Nephron progenitor cell (in vitro differentiated cells): ENCODE measurements around the gene IFI35.
A peak's percentile ranks its signal among the peaks of the same experiment; 100 is the strongest.
"Not testable (repeated sequence)": the region's sequence is repeated elsewhere in the genome, so short reads cannot be mapped to it uniquely, and the experiment has no call there.

Source experiments
- DNase-seq: peaks from one replicate; pipeline ENCODE4 v3.0.0; 2021
- H3K27ac Mint-ChIP-seq: 2 replicates; pipeline ENCODE4 v1.8.0; 2021; ENCODE audit warnings: mild to moderate bottlenecking, moderate library complexity, mixed read lengths
- H3K27me3 Mint-ChIP-seq: 2 replicates; pipeline ENCODE4 v1.8.0; 2021; ENCODE audit warnings: mild to moderate bottlenecking, low read depth, mixed read lengths; ENCODE audit not compliant: poor library complexity
- H3K36me3 Mint-ChIP-seq: 2 replicates; pipeline ENCODE4 v1.8.0; 2021; ENCODE audit warnings: low read depth, mixed read lengths
- H3K4me1 Mint-ChIP-seq: 2 replicates; pipeline ENCODE4 v1.8.0; 2021; ENCODE audit warnings: mixed read lengths
- H3K4me3 Mint-ChIP-seq: 2 replicates; pipeline ENCODE4 v1.8.0; 2021; ENCODE audit warnings: mild to moderate bottlenecking, moderate library complexity, mixed read lengths
- H3K9me3 Mint-ChIP-seq: 2 replicates; pipeline ENCODE4 v1.8.0; 2021; ENCODE audit warnings: mild to moderate bottlenecking, moderate library complexity, mixed read lengths
- TF ChIP-seq, protein P1 (sequence below): fragments of 200-600 bp; sonication (generic); IDR thresholded peaks from 2 replicates; pipeline ENCODE4 v1.5.0; 2021; ENCODE audit warnings: antibody characterized with exemption

The IFI35 gene

DNA sequence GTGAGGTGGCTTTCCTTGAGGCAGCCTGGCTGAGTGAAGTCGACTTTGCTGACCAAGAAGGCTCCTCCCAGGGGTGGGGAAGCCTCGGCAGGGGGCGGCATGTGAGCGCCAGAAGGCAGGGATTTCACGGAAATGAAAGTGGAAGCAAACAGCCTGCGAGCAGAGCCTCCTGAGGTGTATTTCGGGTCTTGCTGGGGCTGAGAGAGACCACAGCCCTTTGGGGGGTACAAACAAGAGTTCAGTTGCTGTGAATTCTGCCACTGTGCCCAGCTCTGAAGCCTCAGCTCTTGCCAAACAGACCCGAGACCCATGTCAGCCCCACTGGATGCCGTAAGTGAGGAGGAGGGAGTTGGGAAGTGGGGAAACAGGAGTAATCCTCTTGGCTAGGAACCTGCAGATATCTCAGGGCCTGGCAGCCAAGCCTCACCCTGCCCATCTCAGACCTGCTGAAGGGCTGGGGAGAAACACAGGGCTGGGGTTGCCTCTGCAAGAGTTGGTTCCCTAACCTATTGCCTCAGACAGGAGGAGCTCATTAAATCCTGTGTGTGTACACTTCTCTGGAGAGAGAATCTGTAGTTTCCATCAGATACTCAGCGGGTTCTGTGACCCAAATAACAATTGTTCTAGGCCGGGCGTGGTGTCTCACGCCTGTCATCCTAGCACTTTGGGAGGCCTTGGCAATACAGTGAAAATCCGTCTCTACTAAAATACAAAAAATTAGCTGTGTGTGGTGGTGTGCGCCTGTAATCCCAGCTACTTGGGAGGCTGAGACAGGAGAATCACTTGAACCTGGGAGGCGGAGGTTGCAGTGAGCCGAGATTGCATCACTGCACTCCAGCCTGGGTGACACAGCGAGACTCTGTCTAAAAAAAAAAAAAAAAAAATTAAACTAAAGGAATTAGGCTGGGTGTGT, at the start of gene IFI35:
Gene IFI35, plus strand, starts transcription at position 146 of the 913 bp plus-strand sequence. Its CDS starts 164 bp downstream, at position 310.
- Mint-ChIP-seq H3K27ac (peak within 1 kb of the TSS; percentile 86), H3K9me3 (no peaks in the 10 kb centered on the region), H3K4me1 (peaks cover 9% of the 10 kb centered on the region), H3K4me3 (peak within 1 kb of the TSS; percentile 76), H3K27me3 (no peaks in the 10 kb centered on the region), H3K36me3 (peaks cover 24% of the 10 kb centered on the region)
- DNase-seq = peak; percentile 58
- TF ChIP-seq, protein P1, sequence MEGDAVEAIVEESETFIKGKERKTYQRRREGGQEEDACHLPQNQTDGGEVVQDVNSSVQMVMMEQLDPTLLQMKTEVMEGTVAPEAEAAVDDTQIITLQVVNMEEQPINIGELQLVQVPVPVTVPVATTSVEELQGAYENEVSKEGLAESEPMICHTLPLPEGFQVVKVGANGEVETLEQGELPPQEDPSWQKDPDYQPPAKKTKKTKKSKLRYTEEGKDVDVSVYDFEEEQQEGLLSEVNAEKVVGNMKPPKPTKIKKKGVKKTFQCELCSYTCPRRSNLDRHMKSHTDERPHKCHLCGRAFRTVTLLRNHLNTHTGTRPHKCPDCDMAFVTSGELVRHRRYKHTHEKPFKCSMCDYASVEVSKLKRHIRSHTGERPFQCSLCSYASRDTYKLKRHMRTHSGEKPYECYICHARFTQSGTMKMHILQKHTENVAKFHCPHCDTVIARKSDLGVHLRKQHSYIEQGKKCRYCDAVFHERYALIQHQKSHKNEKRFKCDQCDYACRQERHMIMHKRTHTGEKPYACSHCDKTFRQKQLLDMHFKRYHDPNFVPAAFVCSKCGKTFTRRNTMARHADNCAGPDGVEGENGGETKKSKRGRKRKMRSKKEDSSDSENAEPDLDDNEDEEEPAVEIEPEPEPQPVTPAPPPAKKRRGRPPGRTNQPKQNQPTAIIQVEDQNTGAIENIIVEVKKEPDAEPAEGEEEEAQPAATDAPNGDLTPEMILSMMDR = no peak

DNA sequence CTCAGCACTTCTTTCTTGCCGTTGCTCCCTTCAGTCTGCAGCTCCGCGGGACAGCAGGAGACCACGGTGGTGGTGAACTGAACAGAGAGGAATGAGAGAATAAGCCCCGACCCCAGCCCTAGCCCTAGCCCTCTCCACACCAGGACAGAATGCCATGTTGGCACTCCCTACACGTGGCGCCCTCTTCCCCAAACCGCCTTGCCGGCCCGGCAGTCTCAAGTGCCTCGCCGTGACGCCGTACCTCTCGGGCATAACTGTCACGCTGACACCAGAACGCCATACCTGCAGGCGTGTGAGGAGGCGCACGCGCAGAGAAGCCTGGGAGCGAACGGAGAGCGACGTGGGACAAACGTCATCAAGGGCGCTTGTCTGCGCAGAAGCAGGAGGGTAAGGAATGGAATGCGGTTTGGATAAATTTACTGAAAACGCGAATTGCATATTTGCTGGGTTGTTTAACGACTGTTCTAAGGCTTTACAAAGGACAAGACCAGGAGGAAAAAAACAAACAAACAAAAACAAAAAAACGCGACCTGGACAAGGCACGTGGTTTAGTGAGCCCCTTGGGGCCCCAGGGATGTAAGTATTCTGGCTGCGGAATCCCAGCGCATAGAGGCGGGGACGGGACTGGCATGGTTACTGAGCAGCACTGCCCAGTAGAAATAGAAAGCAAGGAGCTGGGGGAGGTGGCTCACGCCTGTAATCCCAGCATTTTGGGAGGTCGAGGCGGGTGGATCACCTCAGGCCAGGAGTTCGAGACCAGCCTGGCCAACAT, 42.2 kb upstream of the IFI35 start, which contains the start of gene AARSD1:
Gene AARSD1, minus strand, starts transcription at position 294 of the 772 bp plus-strand sequence. Its CDS starts 14 bp downstream, at position 280.
- Mint-ChIP-seq H3K36me3 (peaks cover 28% of the 10 kb centered on the region), H3K9me3 (no peaks in the 10 kb centered on the region), H3K27ac (peak within 1 kb of the TSS; percentile 97), H3K4me1 (peaks cover 28% of the 10 kb centered on the region), H3K4me3 (peak within 1 kb of the TSS; percentile 92), H3K27me3 (peaks cover 7% of the 10 kb centered on the region)
- TF ChIP-seq, protein P1 = no peak
- DNase-seq = peak; percentile 86

DNA sequence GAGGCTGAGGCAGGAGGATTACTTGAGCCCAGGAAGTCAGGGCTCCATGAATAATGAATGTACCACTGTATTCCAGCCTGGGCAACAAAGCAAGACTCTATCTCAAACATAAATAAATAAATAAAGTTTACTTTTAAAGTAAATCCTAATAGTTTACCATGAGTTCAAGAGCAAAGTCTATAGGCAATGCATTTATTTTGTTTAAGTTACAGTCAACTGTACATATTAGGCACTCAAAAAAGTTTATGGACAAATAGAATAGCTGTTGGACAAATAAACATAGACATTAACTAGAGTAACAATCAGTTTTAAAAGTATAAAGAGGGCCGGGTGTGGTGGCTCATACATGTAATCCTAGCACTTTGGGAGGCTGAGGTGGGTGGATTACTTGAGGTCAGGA, 38.7 kb upstream of the IFI35 start:
- TF ChIP-seq, protein P1 = no peak
- H3K9me3 Mint-ChIP-seq = peaks cover 4% of the 10 kb centered on the region
- no peak for DNase-seq
- H3K4me1 Mint-ChIP-seq = peaks cover 42% of the 10 kb centered on the region
- H3K4me3 Mint-ChIP-seq = no peak overlapping the region
- no peak overlapping the region for H3K27ac Mint-ChIP-seq
- peaks cover 7% of the 10 kb centered on the region for H3K27me3 Mint-ChIP-seq
- peaks cover 14% of the 10 kb centered on the region for H3K36me3 Mint-ChIP-seq

DNA sequence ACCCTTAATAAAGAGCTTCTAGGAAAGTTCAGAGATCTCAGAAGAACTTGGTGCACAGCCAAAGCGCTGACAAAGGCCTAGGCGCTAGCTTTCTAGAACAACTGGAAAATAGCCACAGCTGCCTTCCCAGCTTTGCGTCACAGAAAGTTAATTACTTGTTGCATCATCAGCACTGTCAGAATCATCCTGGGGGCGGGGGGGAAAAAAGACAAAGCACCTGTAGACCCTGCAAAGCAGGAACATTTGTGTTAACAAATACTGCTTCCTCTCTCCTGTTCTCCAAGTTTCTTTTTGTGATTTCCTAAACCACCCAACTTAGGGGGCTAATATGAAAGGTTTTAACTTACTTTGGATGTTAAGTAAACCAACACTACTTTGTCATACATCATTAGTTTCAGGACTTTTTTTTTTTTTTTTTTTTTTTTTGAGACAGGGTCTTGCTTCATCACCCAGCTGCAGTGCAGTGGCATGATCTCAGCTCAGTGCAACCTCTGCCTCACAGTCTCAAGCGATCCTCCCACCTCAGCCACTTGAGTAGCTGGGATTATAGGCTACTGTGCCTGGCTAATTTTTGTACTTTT, 37.5 kb upstream of the IFI35 start:
- Mint-ChIP-seq H3K9me3 (peaks cover 4% of the 10 kb centered on the region), H3K4me3 (peak overlapping the region; percentile 32), H3K27me3 (peaks cover 7% of the 10 kb centered on the region), H3K36me3 (peaks cover 8% of the 10 kb centered on the region), H3K27ac (peak overlapping the region; percentile 71), H3K4me1 (peaks cover 32% of the 10 kb centered on the region)
- DNase-seq = no peak
- TF ChIP-seq, protein P1 = no peak

DNA sequence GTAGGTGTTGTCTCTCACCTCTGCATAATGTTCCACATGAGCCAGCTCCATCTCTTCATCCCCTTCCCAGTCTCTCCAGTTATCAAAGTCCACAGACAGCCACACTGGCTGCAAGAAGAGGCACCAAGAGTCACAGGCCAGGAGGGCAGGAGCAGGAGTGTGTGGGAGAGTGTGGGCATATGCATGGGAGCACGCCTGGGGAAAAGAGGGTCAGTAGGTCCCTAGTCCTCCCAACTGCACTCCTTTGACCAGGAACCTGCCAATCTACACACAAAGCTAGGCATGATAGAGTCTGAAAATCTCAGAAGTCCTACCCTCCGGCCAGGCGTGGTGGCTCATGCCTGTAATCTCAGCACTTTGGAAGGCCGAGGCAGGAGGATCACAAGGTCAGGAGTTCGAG, 35.0 kb upstream of the IFI35 start:
- Mint-ChIP-seq H3K27ac (no peak overlapping the region), H3K27me3 (peaks cover 9% of the 10 kb centered on the region), H3K4me3 (no peak overlapping the region), H3K36me3 (peaks cover 8% of the 10 kb centered on the region), H3K9me3 (peaks cover 4% of the 10 kb centered on the region), H3K4me1 (peaks cover 34% of the 10 kb centered on the region)
- TF ChIP-seq, protein P1 = no peak
- DNase-seq = no peak

DNA sequence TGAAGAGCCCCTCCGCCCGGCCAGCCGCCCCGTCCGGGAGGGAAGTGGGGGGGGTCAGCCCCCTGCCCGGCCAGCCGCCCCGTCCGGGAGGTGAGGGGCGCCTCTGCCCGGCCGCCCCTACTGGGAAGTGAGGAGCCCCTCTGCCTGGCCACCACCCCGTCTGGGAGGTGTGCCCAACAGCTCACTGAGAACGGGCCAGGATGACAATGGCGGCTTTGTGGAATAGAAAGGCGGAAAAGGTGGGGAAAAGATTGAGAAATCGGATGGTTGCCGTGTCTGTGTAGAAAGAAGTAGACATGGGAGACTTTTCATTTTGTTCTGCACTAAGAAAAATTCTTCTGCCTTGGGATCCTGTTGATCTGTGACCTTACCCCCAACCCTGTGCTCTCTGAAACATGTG, 33.3 kb upstream of the IFI35 start:
- H3K27me3 Mint-ChIP-seq, H3K9me3 Mint-ChIP-seq, H3K27ac Mint-ChIP-seq, DNase-seq, H3K4me3 Mint-ChIP-seq, H3K36me3 Mint-ChIP-seq: not testable (repeated sequence)
- peaks cover 33% of the 10 kb centered on the region for H3K4me1 Mint-ChIP-seq
